ENCODE data around the gene GDPD5. TPM values are rescaled to one million over a fixed set of nuclear protein-coding genes. Genes with fewer than 3 reads are reported as not detected.

The GDPD5 gene
- polyA plus RNA-seq, 2 of the 4 experiments (the other 2 are of a cell fraction) = 3.9 to 5.9 TPM

- CTCF ChIA-PET = interaction anchor here (0.8 to 16.5 kb wide), 12 partner anchors 9 to 102 kb away, joined by 3 to 231 read pairs (median 7); partner anchors contain the start of gene RPS3
- TF ChIP-seq JUN (IDR thresholded peaks at IDR 0.05) (peak in 1 of 2 experiments; percentile 43; a peak in 1 of 5 replicates), MAX (IDR thresholded peaks at IDR 0.05) (peak; percentile 87), ZNF302 (CRISPR knock-in tag; IDR thresholded peaks at IDR 0.05) (peak; percentile 25; the same call in 1 of the 2 replicates), MYC (IDR thresholded peaks at IDR 0.05; ENCODE audit: borderline replicate concordance, low read length) (no peak), TP53 (CRISPR knock-in tag; IDR thresholded peaks at IDR 0.05) (peak; percentile 83; the same call in 1 of the 2 replicates), E2F6 (IDR thresholded peaks at IDR 0.05; ENCODE audit: borderline replicate concordance, low read depth) (peak; percentile 91), RAD21 (conservative IDR thresholded peaks at IDR 0.05 in 1 of 2, IDR thresholded peaks at IDR 0.05 in 1 of 2) (no peak), HOXB13 (CRISPR knock-in tag; IDR thresholded peaks at IDR 0.05; ENCODE audit: low read depth) (peak; percentile 71), EHF (CRISPR knock-in tag; IDR thresholded peaks at IDR 0.05) (peak; percentile 59; the same call in 1 of the 2 replicates), CBX2 (IDR thresholded peaks at IDR 0.05; ENCODE audit: borderline replicate concordance, low read depth) (no peak), ATOH8 (CRISPR knock-in tag; IDR thresholded peaks at IDR 0.05; ENCODE audit: low read depth) (0 out of 2 replicates have a peak, but pooled peaks have one; percentile 57), POLR2A (IDR thresholded peaks at IDR 0.05; ENCODE audit: low read length) (peak; percentile 31; the same call in 1 of the 2 replicates), NPAS2 (CRISPR knock-in tag; IDR thresholded peaks at IDR 0.05; ENCODE audit: borderline replicate concordance) (peak; percentile 63), RFX5 (IDR thresholded peaks at IDR 0.05) (no peak), CHD2 (IDR thresholded peaks at IDR 0.05; ENCODE audit: low read length, partially characterized antibody) (no peak), HOXB5 (CRISPR knock-in tag; IDR thresholded peaks at IDR 0.05) (peak; percentile 72; the same call in 1 of the 2 replicates)
- Histone ChIP-seq H3K27ac (peak overlapping the region; percentile 65 to 93), H3K9me3 (peaks cover 6% of the 10 kb centered on the region; the same call in 2 of the 3 replicates), H3K4me2 (peak overlapping the region; percentile 81), H3K4me1 (peaks cover 8% of the 10 kb centered on the region; the same call in 1 of the 3 replicates), H3K4me3 (peak overlapping the region; percentile 45)
- FAIRE-seq = no peak
- peak; percentile 57 to 76 for DNase-seq (ENCODE audit: low read depth in 1 of 2, low spot score in 1 of 2)
- POLR2A ChIA-PET = interaction anchor here (0.6 to 1.0 kb wide), 4 partner anchors 9 to 143 kb away, joined by 3 to 4 read pairs (median 3); no protein-coding TSS in a partner anchor
- ATAC-seq = peak; percentile 64 to 73
- WGBS (ENCODE audit: missing lambda C conversion rate) = 33% methylated on average over 24 of the region's 134 CpGs
Observed at GRCh38 chr11:75429902-75430713, 95.6 kb downstream of the GDPD5 start.

GRCh38 chr11:75429641-75429901 is 96.2 kb downstream of the GDPD5 start:
- TF ChIP-seq BCL3 (IDR thresholded peaks at IDR 0.05) (no peak), KDM5A (IDR thresholded peaks at IDR 0.05) (no peak), NPAS2 (CRISPR knock-in tag; IDR thresholded peaks at IDR 0.05; ENCODE audit: borderline replicate concordance) (no peak), EP300 (IDR thresholded peaks at IDR 0.05) (no peak), BHLHE40 (IDR thresholded peaks at IDR 0.05; ENCODE audit: low read depth, low read length) (no peak), CBX8 (IDR thresholded peaks at IDR 0.05) (no peak), HOXB13 (CRISPR knock-in tag; IDR thresholded peaks at IDR 0.05; ENCODE audit: low read depth) (no peak), FOSB (CRISPR knock-in tag; IDR thresholded peaks at IDR 0.05) (no peak), HOXA7 (CRISPR knock-in tag; IDR thresholded peaks at IDR 0.05) (no peak), JUNB (IDR thresholded peaks at IDR 0.05) (no peak), TFCP2L1 (CRISPR knock-in tag; IDR thresholded peaks at IDR 0.05) (no peak), RFX5 (IDR thresholded peaks at IDR 0.05) (no peak), ZC3H11A (IDR thresholded peaks at IDR 0.05) (no peak), HES2 (IDR thresholded peaks at IDR 0.05) (no peak)
- Histone ChIP-seq H3K4me1 (peaks cover 8% of the 10 kb centered on the region; the same call in 1 of the 3 replicates), H3K4me2 (peak overlapping the region; percentile 81), H3K4me3 (peak overlapping the region; percentile 45), H3K27ac (peak overlapping the region; percentile 65 to 93), H3K9me3 (peaks cover 6% of the 10 kb centered on the region; the same call in 2 of the 3 replicates)
- ATAC-seq (no peak), DNase-seq (ENCODE audit: low read depth in 1 of 2, low spot score in 1 of 2) (no peak), FAIRE-seq (no peak)
- 92% methylated on average over 25 of the region's 25 CpGs for WGBS (ENCODE audit: missing lambda C conversion rate)
- ChIA-PET CTCF (interaction anchor here (0.8 to 16.5 kb wide), 11 partner anchors 9 to 103 kb away, joined by 3 to 231 read pairs (median 7); partner anchors contain the start of gene RPS3), POLR2A (interaction anchor here (1.0 kb wide), 1 partner anchor 11 kb away, joined by 3 read pairs; no protein-coding TSS in a partner anchor)
